Tibial nerve (tissue), 4 donors: ENCODE data around the gene ARMH3.

ENCODE experiments used
- CTCF ChIP-seq, 5 experiments: fragments of 200-600 bp in 3 of 5; fragments of 450-650 bp in 2 of 5; sonication (generic) in 3 of 5; IDR thresholded peaks; one replicate each; pipeline ENCODE4 v1.5.1; 2016 to 2019; ENCODE audit warnings: antibody characterized with exemption in 5 of 5, mild to moderate bottlenecking in 3 of 5, moderate library complexity in 2 of 5
- EP300 ChIP-seq, 2 donors: sonication (generic); formaldehyde crosslinking; IDR thresholded peaks; one replicate each; pipeline ENCODE4 v1.6.1; 2017; ENCODE audit warnings: antibody characterized with exemption in 2 of 2, mild to moderate bottlenecking in 1 of 2
- POLR2A ChIP-seq, 2 donors: fragments of 450-650 bp; IDR thresholded peaks; one replicate each; pipeline ENCODE4 v1.6.1; 2017; ENCODE audit warnings: antibody characterized with exemption in 2 of 2, mild to moderate bottlenecking in 2 of 2, moderate library complexity in 2 of 2

- TF ChIP-seq CTCF (IDR thresholded peaks at IDR 0.05) (no peak), POLR2A (IDR thresholded peaks at IDR 0.05) (no peak), EP300 (IDR thresholded peaks at IDR 0.05) (no peak)
Observed at GRCh38 chr10:101959346-101959916, 96.5 kb downstream of the ARMH3 start.
